Neural progenitor cell (in vitro differentiated cells): Measurements from ENCODE around the gene CDH23.

ENCODE experiments used
- EZH2phosphoT487 ChIP-seq: fragments of 200-600 bp; sonication (generic); IDR thresholded peaks from 2 replicates; pipeline ENCODE4 v1.6.1; 2017; ENCODE audit warnings: antibody characterized with exemption
- TF ChIP-seq, protein P1 (sequence below): fragments of 200-600 bp; sonication (generic); IDR thresholded peaks from 2 replicates; pipeline ENCODE4 v1.5.1; 2017; ENCODE audit warnings: antibody characterized with exemption, mild to moderate bottlenecking

DNA sequence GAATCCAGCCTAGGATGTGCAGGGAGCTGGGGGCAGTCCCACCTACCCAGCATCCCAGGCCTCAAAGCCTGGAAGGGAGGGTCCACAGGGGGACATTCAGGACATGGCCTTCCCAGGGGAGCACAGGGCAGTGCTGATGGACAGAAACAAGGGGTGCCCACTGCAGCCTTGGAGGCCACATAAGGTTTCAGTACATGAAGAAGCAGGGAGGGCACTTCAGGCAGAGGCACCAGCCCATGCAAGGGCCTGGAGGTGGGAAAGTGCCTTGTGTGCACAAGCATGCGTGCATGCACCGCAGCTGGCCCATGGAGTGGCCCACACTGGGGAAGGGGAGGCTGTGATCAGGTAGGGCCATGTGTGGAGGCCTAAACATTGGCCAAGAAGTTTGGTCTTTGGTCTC is 313.8 kb downstream of the CDH23 start:
- TF ChIP-seq, protein P1, sequence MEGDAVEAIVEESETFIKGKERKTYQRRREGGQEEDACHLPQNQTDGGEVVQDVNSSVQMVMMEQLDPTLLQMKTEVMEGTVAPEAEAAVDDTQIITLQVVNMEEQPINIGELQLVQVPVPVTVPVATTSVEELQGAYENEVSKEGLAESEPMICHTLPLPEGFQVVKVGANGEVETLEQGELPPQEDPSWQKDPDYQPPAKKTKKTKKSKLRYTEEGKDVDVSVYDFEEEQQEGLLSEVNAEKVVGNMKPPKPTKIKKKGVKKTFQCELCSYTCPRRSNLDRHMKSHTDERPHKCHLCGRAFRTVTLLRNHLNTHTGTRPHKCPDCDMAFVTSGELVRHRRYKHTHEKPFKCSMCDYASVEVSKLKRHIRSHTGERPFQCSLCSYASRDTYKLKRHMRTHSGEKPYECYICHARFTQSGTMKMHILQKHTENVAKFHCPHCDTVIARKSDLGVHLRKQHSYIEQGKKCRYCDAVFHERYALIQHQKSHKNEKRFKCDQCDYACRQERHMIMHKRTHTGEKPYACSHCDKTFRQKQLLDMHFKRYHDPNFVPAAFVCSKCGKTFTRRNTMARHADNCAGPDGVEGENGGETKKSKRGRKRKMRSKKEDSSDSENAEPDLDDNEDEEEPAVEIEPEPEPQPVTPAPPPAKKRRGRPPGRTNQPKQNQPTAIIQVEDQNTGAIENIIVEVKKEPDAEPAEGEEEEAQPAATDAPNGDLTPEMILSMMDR, result no peak
- TF ChIP-seq EZH2phosphoT487, result no peak
